Measurements from ENCODE around the gene RAB36.

DNA sequence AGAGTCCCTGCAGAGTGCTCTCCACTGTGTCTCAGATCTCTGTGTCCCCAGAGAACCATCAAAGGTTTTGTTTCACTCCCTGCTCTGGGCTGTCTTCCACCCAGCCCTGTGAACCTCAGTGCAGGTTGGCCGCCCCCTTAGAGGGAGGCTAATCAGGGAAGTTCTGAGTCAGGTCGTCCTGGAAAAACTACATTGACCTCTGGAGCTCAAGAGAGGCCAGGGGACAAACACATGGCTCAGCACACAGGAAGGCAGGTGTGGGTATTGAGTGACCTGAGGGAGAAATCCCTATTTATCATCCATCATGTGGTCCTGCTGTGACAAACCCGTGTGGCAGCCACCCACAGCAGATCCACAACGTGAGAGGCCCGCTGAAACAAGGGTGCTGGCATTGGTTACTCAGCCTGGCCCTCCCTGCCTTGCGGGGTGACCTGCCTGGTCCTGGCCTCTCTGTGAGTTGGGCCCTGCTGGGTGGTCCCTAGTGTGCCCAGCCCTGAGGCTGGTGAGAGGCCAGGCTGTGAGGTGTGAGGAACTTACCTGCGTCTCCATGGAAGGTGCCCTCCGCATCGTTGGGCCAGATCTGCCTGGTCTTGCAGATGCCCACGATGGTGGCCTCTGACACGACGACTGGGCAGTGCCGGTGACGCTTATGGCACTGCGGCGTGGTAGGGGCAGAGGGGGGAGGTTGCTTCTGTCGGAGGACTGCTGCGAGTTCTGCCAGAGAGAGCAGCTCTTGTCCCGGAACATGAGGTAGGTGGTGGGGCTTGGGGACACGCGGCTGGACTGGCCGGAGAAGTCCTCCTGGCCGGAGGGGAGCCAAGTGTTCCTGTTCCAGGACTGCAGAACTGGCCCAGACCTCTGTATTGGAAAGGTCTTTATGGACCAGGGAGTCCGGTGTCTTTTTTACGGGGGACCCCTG, 34.4 kb downstream of the RAB36 start:
- TF ChIP-seq CTCF (IDR thresholded peaks at IDR 0.05) = no peak
- no peak for TF ChIP-seq EZH2 (IDR thresholded peaks at IDR 0.05; ENCODE audit: borderline replicate concordance, insufficient read depth, low read depth, low read length, poor library complexity, severe bottlenecking)

Data from B cell (primary cell).